HPDE6-E6E7 (cell line): ENCODE measurements around the gene EXOC3L4.
"Not testable (repeated sequence)": the region's sequence is repeated elsewhere in the genome, so short reads cannot be mapped to it uniquely, and the experiment has no call there.

Source experiments
- DNase-seq: peaks from one replicate; pipeline ENCODE4 v3.0.0; 2011; ENCODE audit warnings: missing footprints; ENCODE audit errors: extremely low spot score

The EXOC3L4 gene

GRCh38 chr14:103151270-103151945, 56.9 kb downstream of the EXOC3L4 start:
- DNase-seq = no peak

DNA sequence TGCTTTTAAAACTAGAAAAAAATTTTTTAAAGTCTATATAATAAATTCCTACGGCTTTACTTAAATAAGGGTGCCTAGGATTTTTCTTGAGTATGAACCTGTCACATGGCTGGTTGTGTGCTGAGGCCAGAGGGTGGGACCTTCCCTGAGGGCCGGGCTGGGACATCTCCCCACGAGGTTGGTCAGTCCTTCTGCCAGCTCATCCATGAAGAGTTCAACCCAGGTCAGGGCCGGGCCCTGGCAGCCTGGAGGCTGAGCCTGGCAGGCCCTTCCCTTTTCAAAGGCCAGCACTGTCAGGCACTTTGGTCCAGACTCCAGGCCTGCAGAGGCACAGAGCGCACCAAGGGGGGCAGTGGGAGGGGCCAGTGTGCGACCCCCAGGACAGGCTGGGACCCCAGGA, 60.5 kb downstream of the EXOC3L4 start:
- DNase-seq = peak; percentile 87

GRCh38 chr14:103155416-103155815, 60.9 kb downstream of the EXOC3L4 start:
- not testable (repeated sequence) for DNase-seq

GRCh38 chr14:103155826-103156394, 61.4 kb downstream of the EXOC3L4 start:
- no peak for DNase-seq

GRCh38 chr14:103156651-103157378, 62.3 kb downstream of the EXOC3L4 start:
- DNase-seq = no peak

GRCh38 chr14:103157969-103158368, 63.4 kb downstream of the EXOC3L4 start:
- no peak for DNase-seq

DNA sequence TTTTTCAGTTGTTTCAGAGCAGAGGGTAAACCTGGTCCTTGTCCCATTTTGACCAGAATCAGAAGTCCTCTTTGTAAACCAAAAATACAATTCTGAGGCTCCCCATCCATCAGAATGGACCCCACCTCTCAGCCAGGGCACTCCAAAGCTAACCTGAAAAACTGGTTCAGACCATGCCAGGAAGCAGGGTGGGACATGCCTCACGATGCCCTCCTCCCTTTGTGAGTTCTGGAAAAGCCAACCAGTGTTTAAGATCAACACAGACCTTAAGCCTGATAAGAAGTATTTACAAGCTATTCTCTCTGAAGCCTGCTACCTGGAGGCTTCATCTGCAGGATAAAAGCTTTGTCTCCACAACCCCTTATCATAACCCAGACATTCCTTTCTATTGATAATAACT, 64.2 kb downstream of the EXOC3L4 start:
- DNase-seq = no peak
